ENCODE results near the gene CDCA5. TPM values are rescaled to one million over a fixed set of nuclear protein-coding genes. Genes with fewer than 3 reads are reported as not detected.

Gene CDCA5
- total and polyA plus RNA-seq, 2 donors from 2014 or later, result 0.43 to 1.4 TPM

GRCh38 chr11:65127473-65128181, 43.8 kb upstream of the CDCA5 start:
- Histone ChIP-seq H3K27ac (ENCODE audit: low read depth in 2 of 2, low read length in 2 of 2) (no peak overlapping the region), H3K27me3 (ENCODE audit: control insufficient read depth, insufficient read depth, low read length) (no peaks in the 10 kb centered on the region), H3K4me1 (ENCODE audit: control insufficient read depth in 2 of 3, insufficient read depth in 2 of 3, low read depth in 1 of 3, low read length in 3 of 3) (peaks cover 0 to 9% (median 5%) of the 10 kb centered on the region in 3 donors), H3K36me3 (ENCODE audit: control insufficient read depth in 2 of 3, insufficient read depth in 3 of 3, low read length in 3 of 3) (peaks cover 5 to 76% (median 29%) of the 10 kb centered on the region in 3 donors), H3K9me3 (ENCODE audit: control insufficient read depth in 2 of 3, insufficient read depth in 1 of 3, low read length in 3 of 3) (no peaks in the 10 kb centered on the region), H3K9ac (ENCODE audit: low read length in 3 of 3) (no peak overlapping the region), H3K4me3 (ENCODE audit: low read length in 3 of 3) (no peak overlapping the region)
- FAIRE-seq (no peak), DNase-seq (peak in 2 of 5 donors; percentile 7 to 35)
- TF ChIP-seq CTCF (IDR thresholded peaks at IDR 0.05; ENCODE audit: borderline replicate concordance, extremely low read depth, insufficient read depth), result no peak
- intact Hi-C loops (cut with DNase I), result no loop called here

- H3K27me3 ChIP-seq (ENCODE audit: control insufficient read depth, insufficient read depth, low read length), result no peaks in the 10 kb centered on the region
- H3K27ac ChIP-seq (ENCODE audit: low read depth in 2 of 2, low read length in 2 of 2), result no peak overlapping the region
- H3K4me1 ChIP-seq (ENCODE audit: control insufficient read depth in 2 of 3, insufficient read depth in 2 of 3, low read depth in 1 of 3, low read length in 3 of 3), result peaks cover 0 to 7% (median 3%) of the 10 kb centered on the region in 3 donors
- TF ChIP-seq CTCF (IDR thresholded peaks at IDR 0.05; ENCODE audit: borderline replicate concordance, extremely low read depth, insufficient read depth), result no peak
- intact Hi-C loops (cut with DNase I), result no loop called here
- FAIRE-seq, result no peak
- H3K9me3 ChIP-seq (ENCODE audit: control insufficient read depth in 2 of 3, insufficient read depth in 1 of 3, low read length in 3 of 3), result no peaks in the 10 kb centered on the region
- peak in 2 of 5 donors; percentile 1 to 33 for DNase-seq
- no peak overlapping the region for H3K4me3 ChIP-seq (ENCODE audit: low read length in 3 of 3)
- H3K36me3 ChIP-seq (ENCODE audit: control insufficient read depth in 2 of 3, insufficient read depth in 3 of 3, low read length in 3 of 3), result peaks cover 5 to 68% (median 29%) of the 10 kb centered on the region in 3 donors
- H3K9ac ChIP-seq (ENCODE audit: low read length in 3 of 3), result no peak overlapping the region
These were observed 42.9 kb upstream of the CDCA5 start for GRCh38 chr11:65126624-65127274.

- intact Hi-C loops (cut with DNase I), result no loop called here
- no peak for FAIRE-seq
- peak in 1 of 5 donors; percentile 4 for DNase-seq
These were observed 41.6 kb upstream of the CDCA5 start for GRCh38 chr11:65125197-65126056.

More at GRCh38 chr11:65125197-65126056, 41.6 kb upstream of the CDCA5 start:
- Histone ChIP-seq H3K9ac (ENCODE audit: low read length in 3 of 3) (no peak overlapping the region), H3K4me1 (ENCODE audit: control insufficient read depth in 2 of 3, insufficient read depth in 2 of 3, low read depth in 1 of 3, low read length in 3 of 3) (peaks cover 2 to 13% (median 11%) of the 10 kb centered on the region in 3 donors), H3K4me3 (ENCODE audit: low read length in 3 of 3) (no peak overlapping the region), H3K27me3 (ENCODE audit: control insufficient read depth, insufficient read depth, low read length) (no peaks in the 10 kb centered on the region), H3K36me3 (ENCODE audit: control insufficient read depth in 2 of 3, insufficient read depth in 3 of 3, low read length in 3 of 3) (peaks cover 7 to 63% (median 25%) of the 10 kb centered on the region in 3 donors), H3K9me3 (ENCODE audit: control insufficient read depth in 2 of 3, insufficient read depth in 1 of 3, low read length in 3 of 3) (no peaks in the 10 kb centered on the region), H3K27ac (ENCODE audit: low read depth in 2 of 2, low read length in 2 of 2) (no peak overlapping the region)
- no peak for TF ChIP-seq CTCF (IDR thresholded peaks at IDR 0.05; ENCODE audit: borderline replicate concordance, extremely low read depth, insufficient read depth)
